ENCODE measurements around the gene EEF2K. TPM values are rescaled to one million over a fixed set of nuclear protein-coding genes. Genes with fewer than 3 reads are reported as not detected.

EEF2K gene
- total RNA-seq, 1 experiment from 2014 or later, result 9.1 TPM

- Histone ChIP-seq H3K9me2 (replicated peaks; ENCODE audit: low read length) (no peaks in the 10 kb centered on the region), H3K79me2 (ENCODE audit: low read length) (no peaks in the 10 kb centered on the region), H3K4me3 (ENCODE audit: low read length) (no peak overlapping the region), H3K36me3 (ENCODE audit: low read depth, low read length) (peaks cover 15% of the 10 kb centered on the region), H3K9me3 (ENCODE audit: low read length) (no peaks in the 10 kb centered on the region), H3K4me1 (ENCODE audit: insufficient read depth, low read length) (no peaks in the 10 kb centered on the region), H3K27ac (ENCODE audit: low read length) (no peak overlapping the region), H4K20me1 (ENCODE audit: low read length) (no peaks in the 10 kb centered on the region), H3K4me2 (ENCODE audit: low read length) (no peak overlapping the region), H3K27me3 (ENCODE audit: low read length) (no peaks in the 10 kb centered on the region), H2AFZ (ENCODE audit: low read length) (no peak overlapping the region), H3F3A (ENCODE audit: low read length, unreplicated experiment) (no peaks in the 10 kb centered on the region), H3K9ac (ENCODE audit: low read length) (no peak overlapping the region)
- DNase-seq (no peak), ATAC-seq (no peak)
- BruUV-seq (replicated peaks), result no TSS peak
- ChIA-PET CTCF (no interaction called here), POLR2A (ENCODE audit: unreplicated experiment) (interaction anchor here (0.6 kb wide), 1 partner anchor 157 kb away, joined by 4 read pairs; no protein-coding TSS in a partner anchor)
- TF ChIP-seq EZH2phosphoT487 (IDR thresholded peaks at IDR 0.05; ENCODE audit: borderline replicate concordance, low read length), result no peak
- TF ChIP-seq CTCF (conservative IDR thresholded peaks at IDR 0.05; ENCODE audit: low read depth, low read length), result no peak
- TF ChIP-seq EZH2 (IDR thresholded peaks at IDR 0.05; ENCODE audit: low read length, unreplicated experiment), result no peak
- intact Hi-C loops (cut with micrococcal nuclease), result no loop called here
Measured at GRCh38 chr16:22274916-22275315, 68.8 kb downstream of the EEF2K start.

DNA sequence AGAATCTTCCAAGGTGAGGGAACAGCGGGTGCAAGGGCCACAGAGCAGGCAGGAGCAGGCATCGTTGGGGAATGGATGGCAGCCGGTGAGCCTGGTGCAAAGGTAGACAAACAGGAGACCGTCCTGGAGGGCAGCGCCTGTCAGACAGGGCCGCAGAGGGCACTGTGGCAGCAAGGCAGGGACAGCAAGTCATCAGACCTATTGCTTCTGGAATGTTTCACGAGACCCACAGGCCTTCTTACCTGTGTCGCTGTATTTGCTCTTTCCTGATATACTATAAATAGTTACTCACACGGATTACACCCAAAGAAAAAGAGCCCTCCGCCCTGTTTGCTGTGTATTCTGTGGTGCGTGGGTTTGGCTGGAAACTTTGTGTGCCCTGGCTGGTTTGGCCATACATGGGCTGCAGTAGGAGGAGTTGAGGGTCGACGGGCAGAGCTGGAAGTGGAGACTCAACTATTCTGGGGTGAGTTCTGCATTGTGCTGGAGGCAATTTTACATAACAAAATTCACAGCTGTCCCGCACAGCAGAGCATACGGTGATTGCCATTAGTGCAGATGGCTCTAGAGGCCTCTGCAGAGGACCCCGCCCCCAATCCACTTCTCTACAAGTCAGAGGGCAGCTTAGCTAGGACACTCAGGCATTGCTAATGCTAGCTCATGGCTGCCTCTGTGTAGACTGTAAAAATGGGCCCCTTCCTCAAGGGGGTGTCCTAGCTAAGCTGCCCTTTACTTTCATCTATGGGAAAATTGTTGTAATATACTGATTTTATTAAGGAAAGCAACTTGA, 72.6 kb downstream of the EEF2K start:
- no TSS peak for BruUV-seq (replicated peaks)
- no peaks in the 10 kb centered on the region for H3K27me3 ChIP-seq (ENCODE audit: low read length)
- intact Hi-C loops (cut with micrococcal nuclease), result no loop called here
- H3K4me2 ChIP-seq (ENCODE audit: low read length), result no peak overlapping the region
- CTCF ChIA-PET, result no interaction called here
- H2AFZ ChIP-seq (ENCODE audit: low read length), result no peak overlapping the region
- no peak overlapping the region for H3K9ac ChIP-seq (ENCODE audit: low read length)
- peaks cover 6% of the 10 kb centered on the region for H3K36me3 ChIP-seq (ENCODE audit: low read depth, low read length)
- H3K4me1 ChIP-seq (ENCODE audit: insufficient read depth, low read length), result no peaks in the 10 kb centered on the region
- DNase-seq, result no peak
- H3K79me2 ChIP-seq (ENCODE audit: low read length), result no peaks in the 10 kb centered on the region
- no peaks in the 10 kb centered on the region for H3K9me2 ChIP-seq (replicated peaks; ENCODE audit: low read length)
- H3F3A ChIP-seq (ENCODE audit: low read length, unreplicated experiment), result no peaks in the 10 kb centered on the region
- H3K27ac ChIP-seq (ENCODE audit: low read length), result no peak overlapping the region
- POLR2A ChIA-PET (ENCODE audit: unreplicated experiment), result no interaction called here
- no peaks in the 10 kb centered on the region for H3K9me3 ChIP-seq (ENCODE audit: low read length)
- no peak overlapping the region for H3K4me3 ChIP-seq (ENCODE audit: low read length)
- no peaks in the 10 kb centered on the region for H4K20me1 ChIP-seq (ENCODE audit: low read length)
- no peak for ATAC-seq
- TF ChIP-seq CTCF (conservative IDR thresholded peaks at IDR 0.05; ENCODE audit: low read depth, low read length) (no peak), EZH2phosphoT487 (IDR thresholded peaks at IDR 0.05; ENCODE audit: borderline replicate concordance, low read length) (no peak), EZH2 (IDR thresholded peaks at IDR 0.05; ENCODE audit: low read length, unreplicated experiment) (no peak)

- Histone ChIP-seq H2AFZ (ENCODE audit: low read length) (no peak overlapping the region), H3K36me3 (ENCODE audit: low read depth, low read length) (peaks cover 5% of the 10 kb centered on the region), H3K4me3 (ENCODE audit: low read length) (no peak overlapping the region), H3K27me3 (ENCODE audit: low read length) (no peaks in the 10 kb centered on the region), H3F3A (ENCODE audit: low read length, unreplicated experiment) (no peaks in the 10 kb centered on the region), H3K27ac (ENCODE audit: low read length) (no peak overlapping the region), H3K4me1 (ENCODE audit: insufficient read depth, low read length) (no peaks in the 10 kb centered on the region), H3K4me2 (ENCODE audit: low read length) (no peak overlapping the region), H3K9me2 (replicated peaks; ENCODE audit: low read length) (no peaks in the 10 kb centered on the region), H4K20me1 (ENCODE audit: low read length) (no peaks in the 10 kb centered on the region), H3K9me3 (ENCODE audit: low read length) (no peaks in the 10 kb centered on the region), H3K9ac (ENCODE audit: low read length) (no peak overlapping the region), H3K79me2 (ENCODE audit: low read length) (no peaks in the 10 kb centered on the region)
- BruUV-seq (replicated peaks), result no TSS peak
- DNase-seq (no peak), ATAC-seq (no peak)
- intact Hi-C loops (cut with micrococcal nuclease), result no loop called here
- CTCF ChIA-PET, result no interaction called here
- TF ChIP-seq EZH2phosphoT487 (IDR thresholded peaks at IDR 0.05; ENCODE audit: borderline replicate concordance, low read length) (no peak), CTCF (conservative IDR thresholded peaks at IDR 0.05; ENCODE audit: low read depth, low read length) (no peak), EZH2 (IDR thresholded peaks at IDR 0.05; ENCODE audit: low read length, unreplicated experiment) (no peak)
- POLR2A ChIA-PET (ENCODE audit: unreplicated experiment), result no interaction called here
Measured at GRCh38 chr16:22282254-22282892, 76.3 kb downstream of the EEF2K start.
